Uterus (tissue), 2 donors: Measurements from ENCODE around the gene TXNIP.

Source experiments
- POLR2A ChIP-seq, 2 donors: fragments of 450-650 bp; IDR thresholded peaks; one replicate each; pipeline ENCODE4 v1.6.1; 2016; ENCODE audit warnings: antibody characterized with exemption in 2 of 2, mild to moderate bottlenecking in 1 of 2, moderate library complexity in 1 of 2
- TF ChIP-seq, protein P1 (sequence below), 4 experiments: fragments of 200-600 bp in 2 of 4; fragments of 450-650 bp in 2 of 4; sonication (generic) in 2 of 4; IDR thresholded peaks; one replicate each; pipeline ENCODE4 v1.5.1; 2016 to 2019; ENCODE audit warnings: antibody characterized with exemption in 4 of 4, mild to moderate bottlenecking in 2 of 4, moderate library complexity in 1 of 4

DNA sequence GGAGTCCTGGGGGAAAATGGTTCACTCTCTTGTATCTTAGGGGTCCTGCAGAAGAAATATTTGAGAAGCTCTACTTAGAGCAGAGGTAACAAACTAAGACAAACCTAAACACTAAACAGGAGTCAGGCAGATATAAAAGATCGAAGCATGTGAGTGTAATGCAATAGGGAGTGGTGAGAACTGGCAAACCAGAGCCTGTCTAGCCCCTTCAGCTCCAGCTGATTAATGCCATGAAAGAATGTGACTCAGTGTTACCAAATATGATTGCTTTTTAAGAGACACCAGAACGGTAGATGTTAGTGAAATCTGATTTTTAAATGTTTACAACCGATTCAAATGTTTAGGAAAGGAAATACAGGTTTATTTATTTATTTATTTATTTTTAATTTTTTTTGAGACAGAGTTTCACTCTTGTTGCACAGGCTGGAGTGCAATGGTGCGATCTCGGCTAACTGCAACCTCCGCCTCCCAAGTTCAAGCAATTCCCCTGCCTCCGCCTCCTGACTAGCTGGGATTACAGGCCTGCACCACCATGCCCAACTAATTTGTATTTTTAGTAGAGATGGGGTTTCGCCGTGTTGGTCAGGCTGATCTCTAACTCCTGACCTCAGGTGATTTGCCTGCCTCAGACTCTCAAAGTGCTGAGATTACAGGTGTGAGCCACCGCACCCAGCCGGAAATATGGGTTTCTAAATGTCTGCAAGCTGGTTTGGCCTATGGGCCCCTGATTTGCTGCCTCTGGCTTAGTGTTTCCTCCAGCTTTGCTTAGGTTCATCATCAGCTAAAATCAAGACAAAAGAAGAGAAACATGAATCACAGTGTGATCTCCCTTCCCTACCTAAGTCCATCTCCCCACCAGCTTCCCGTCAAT, 12.2 kb downstream of the TXNIP start:
- TF ChIP-seq POLR2A (IDR thresholded peaks at IDR 0.05): no peak
- TF ChIP-seq, protein P1, sequence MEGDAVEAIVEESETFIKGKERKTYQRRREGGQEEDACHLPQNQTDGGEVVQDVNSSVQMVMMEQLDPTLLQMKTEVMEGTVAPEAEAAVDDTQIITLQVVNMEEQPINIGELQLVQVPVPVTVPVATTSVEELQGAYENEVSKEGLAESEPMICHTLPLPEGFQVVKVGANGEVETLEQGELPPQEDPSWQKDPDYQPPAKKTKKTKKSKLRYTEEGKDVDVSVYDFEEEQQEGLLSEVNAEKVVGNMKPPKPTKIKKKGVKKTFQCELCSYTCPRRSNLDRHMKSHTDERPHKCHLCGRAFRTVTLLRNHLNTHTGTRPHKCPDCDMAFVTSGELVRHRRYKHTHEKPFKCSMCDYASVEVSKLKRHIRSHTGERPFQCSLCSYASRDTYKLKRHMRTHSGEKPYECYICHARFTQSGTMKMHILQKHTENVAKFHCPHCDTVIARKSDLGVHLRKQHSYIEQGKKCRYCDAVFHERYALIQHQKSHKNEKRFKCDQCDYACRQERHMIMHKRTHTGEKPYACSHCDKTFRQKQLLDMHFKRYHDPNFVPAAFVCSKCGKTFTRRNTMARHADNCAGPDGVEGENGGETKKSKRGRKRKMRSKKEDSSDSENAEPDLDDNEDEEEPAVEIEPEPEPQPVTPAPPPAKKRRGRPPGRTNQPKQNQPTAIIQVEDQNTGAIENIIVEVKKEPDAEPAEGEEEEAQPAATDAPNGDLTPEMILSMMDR (IDR thresholded peaks at IDR 0.05): no peak
